ENCODE measurements around the gene GPLD1.
"Not testable (repeated sequence)": the region's sequence is repeated elsewhere in the genome, so short reads cannot be mapped to it uniquely, and the experiment has no call there.

GPLD1 gene

DNA sequence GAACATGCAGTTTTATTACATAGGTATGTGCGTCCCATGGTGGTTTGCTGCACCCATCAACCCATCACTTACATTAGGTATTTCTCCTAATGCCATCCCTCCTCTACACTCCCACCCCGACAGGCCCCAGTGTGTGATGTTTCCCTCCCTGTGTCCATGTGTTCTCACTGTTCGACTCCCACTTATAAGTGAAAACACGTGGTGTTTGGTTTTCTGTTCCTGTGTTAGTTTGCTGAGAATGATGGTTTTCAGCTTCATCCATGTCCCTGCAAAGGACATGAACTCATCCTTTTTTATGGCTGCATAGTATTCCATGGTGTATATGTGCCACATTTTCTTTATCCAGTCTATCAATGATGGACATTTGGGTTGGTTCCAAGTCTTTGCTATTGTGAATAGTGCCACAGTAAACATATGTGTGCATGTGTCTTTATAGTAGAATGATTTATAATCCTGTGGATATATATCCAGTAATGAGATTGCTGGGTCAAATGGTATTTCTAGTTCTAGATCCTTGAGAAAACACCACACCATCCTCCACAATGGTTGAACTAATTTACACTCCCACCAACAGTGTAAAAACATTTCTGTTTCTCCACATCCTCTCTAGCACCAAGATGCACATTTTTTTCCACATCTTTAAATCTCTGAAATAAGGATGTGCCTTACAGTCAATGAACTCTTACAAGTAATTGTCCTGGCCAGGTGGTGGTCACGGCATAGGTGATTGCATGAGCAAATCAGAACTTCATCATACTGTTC lies 104.8 kb downstream of the GPLD1 start:
- not testable (repeated sequence) for H3K9me3 ChIP-seq (ENCODE audit: control insufficient read depth in 2 of 2, low read length in 2 of 2); H3K9ac ChIP-seq (ENCODE audit: low read length in 2 of 2); H3K27me3 ChIP-seq (ENCODE audit: control insufficient read depth in 1 of 2, insufficient read depth in 2 of 2, low read length in 2 of 2); H3K36me3 ChIP-seq (ENCODE audit: control insufficient read depth in 2 of 2, insufficient read depth in 2 of 2, low read length in 2 of 2); H3K4me3 ChIP-seq (ENCODE audit: low read length in 2 of 2); H3K27ac ChIP-seq (ENCODE audit: low read length); H3K4me1 ChIP-seq (ENCODE audit: control insufficient read depth, insufficient read depth, low read length)

GRCh38 chr6:24382891-24383494 lies 106.4 kb downstream of the GPLD1 start:
- H3K9me3 ChIP-seq (ENCODE audit: control insufficient read depth in 2 of 2, low read length in 2 of 2); H3K4me1 ChIP-seq (ENCODE audit: control insufficient read depth, insufficient read depth, low read length); H3K36me3 ChIP-seq (ENCODE audit: control insufficient read depth in 2 of 2, insufficient read depth in 2 of 2, low read length in 2 of 2); H3K27ac ChIP-seq (ENCODE audit: low read length); H3K4me3 ChIP-seq (ENCODE audit: low read length in 2 of 2); H3K27me3 ChIP-seq (ENCODE audit: control insufficient read depth in 1 of 2, insufficient read depth in 2 of 2, low read length in 2 of 2); H3K9ac ChIP-seq (ENCODE audit: low read length in 2 of 2): not testable (repeated sequence)

GRCh38 chr6:24382220-24382540 lies 107.2 kb downstream of the GPLD1 start:
- Histone ChIP-seq H3K27me3 (ENCODE audit: control insufficient read depth in 1 of 2, insufficient read depth in 2 of 2, low read length in 2 of 2) (no peaks in the 10 kb centered on the region), H3K27ac (ENCODE audit: low read length) (no peak overlapping the region), H3K36me3 (ENCODE audit: control insufficient read depth in 2 of 2, insufficient read depth in 2 of 2, low read length in 2 of 2) (no peaks in the 10 kb centered on the region), H3K9me3 (ENCODE audit: control insufficient read depth in 2 of 2, low read length in 2 of 2) (no peaks in the 10 kb centered on the region), H3K4me3 (ENCODE audit: low read length in 2 of 2) (no peak overlapping the region), H3K9ac (ENCODE audit: low read length in 2 of 2) (no peak overlapping the region), H3K4me1 (ENCODE audit: control insufficient read depth, insufficient read depth, low read length) (no peaks in the 10 kb centered on the region)

DNA sequence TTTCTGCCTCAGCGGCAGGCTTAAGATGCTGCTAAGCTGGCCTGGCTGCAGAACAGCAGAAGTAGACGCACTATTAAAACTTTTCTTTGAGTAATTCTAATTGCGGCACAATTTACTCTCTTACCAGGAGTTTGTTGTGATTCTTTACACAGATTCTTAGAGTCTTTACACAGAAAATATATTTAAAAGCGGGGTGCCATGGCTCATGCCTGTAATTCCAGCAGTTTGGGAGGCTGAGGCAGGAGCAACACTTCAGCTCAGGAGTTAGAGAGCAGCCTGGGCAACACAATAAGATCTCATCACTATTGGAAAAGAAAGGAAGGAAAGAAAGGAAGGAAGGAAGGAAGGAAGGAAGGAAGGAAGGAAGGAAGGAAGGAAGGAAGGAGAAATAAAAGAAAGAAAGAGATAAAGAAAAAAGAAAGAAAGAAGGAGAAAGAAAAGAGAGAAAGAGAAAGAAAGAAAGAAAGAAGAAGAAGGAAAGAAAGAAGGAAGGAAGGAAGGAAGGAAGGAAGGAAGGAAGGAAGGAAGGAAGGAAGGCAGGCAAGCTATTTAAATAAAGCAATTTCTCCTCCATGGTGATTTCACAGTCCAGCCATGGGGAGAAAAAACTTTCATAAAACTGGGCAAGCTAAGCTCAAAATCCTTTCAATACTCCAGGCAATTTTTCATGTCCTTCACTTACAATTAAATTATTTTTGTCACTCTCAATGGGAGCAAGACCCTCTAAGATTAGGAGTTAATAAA lies 107.7 kb downstream of the GPLD1 start:
- H3K4me1 ChIP-seq (ENCODE audit: control insufficient read depth, insufficient read depth, low read length) = no peaks in the 10 kb centered on the region
- no peaks in the 10 kb centered on the region for H3K36me3 ChIP-seq (ENCODE audit: control insufficient read depth in 2 of 2, insufficient read depth in 2 of 2, low read length in 2 of 2)
- no peaks in the 10 kb centered on the region for H3K27me3 ChIP-seq (ENCODE audit: control insufficient read depth in 1 of 2, insufficient read depth in 2 of 2, low read length in 2 of 2)
- H3K9ac ChIP-seq (ENCODE audit: low read length in 2 of 2) = no peak overlapping the region
- no peak overlapping the region for H3K4me3 ChIP-seq (ENCODE audit: low read length in 2 of 2)
- H3K27ac ChIP-seq (ENCODE audit: low read length) = no peak overlapping the region
- no peaks in the 10 kb centered on the region for H3K9me3 ChIP-seq (ENCODE audit: control insufficient read depth in 2 of 2, low read length in 2 of 2)

DNA sequence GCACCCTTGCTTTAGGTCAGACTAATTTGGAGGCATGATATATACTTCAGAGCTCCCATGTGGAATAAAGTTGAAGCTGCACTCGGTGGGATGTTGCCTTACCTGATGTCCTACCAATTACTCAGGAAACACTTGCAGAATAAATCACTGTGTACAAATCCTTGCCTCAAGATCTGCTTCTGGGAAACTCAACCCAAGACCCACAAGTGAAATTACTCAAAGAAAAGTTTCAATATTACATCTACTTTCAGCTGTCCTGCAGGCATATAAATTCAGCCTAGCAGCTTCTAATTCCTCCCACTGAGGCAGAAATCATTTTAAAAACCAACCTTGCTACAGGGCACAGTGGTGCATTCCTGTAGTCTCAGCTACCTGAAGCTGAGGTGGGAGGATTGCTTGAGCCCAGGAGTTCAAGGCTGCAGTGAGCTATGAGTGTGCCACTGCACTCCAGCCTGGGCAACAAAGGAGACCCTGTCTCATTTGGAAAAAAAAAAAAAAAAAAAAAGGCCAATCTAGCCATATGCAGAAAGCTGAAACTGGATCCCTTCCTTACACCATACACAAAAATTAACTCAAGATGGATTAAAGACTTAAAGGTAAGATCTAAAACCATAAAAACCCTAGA lies 110.8 kb downstream of the GPLD1 start:
- Histone ChIP-seq H3K27ac (ENCODE audit: low read length) (no peak overlapping the region), H3K4me1 (ENCODE audit: control insufficient read depth, insufficient read depth, low read length) (no peaks in the 10 kb centered on the region), H3K4me3 (ENCODE audit: low read length in 2 of 2) (no peak overlapping the region), H3K9ac (ENCODE audit: low read length in 2 of 2) (no peak overlapping the region), H3K36me3 (ENCODE audit: control insufficient read depth in 2 of 2, insufficient read depth in 2 of 2, low read length in 2 of 2) (no peaks in the 10 kb centered on the region), H3K9me3 (ENCODE audit: control insufficient read depth in 2 of 2, low read length in 2 of 2) (no peaks in the 10 kb centered on the region), H3K27me3 (ENCODE audit: control insufficient read depth in 1 of 2, insufficient read depth in 2 of 2, low read length in 2 of 2) (no peaks in the 10 kb centered on the region)

All from stomach smooth muscle (tissue), 2 donors.